GM23338 (cell line): ENCODE data around the gene MOGAT2. TPM values are rescaled to one million over a fixed set of nuclear protein-coding genes. Genes with fewer than 3 reads are reported as not detected.

Experiments used
- ATAC-seq: fragments of 200-7000 bp; cut with Tn5 transposase; 3 replicates; pipeline ENCODE4 v1.9.1; 2020
- DNase-seq: peaks from one replicate; pipeline ENCODE4 v3.0.0-alpha.2; 2015; ENCODE audit warnings: low spot score
- H2AFZ ChIP-seq: fragments of 200-600 bp; sonication (generic); 2 replicates; pipeline ENCODE4 v1.8.0; 2016; ENCODE audit warnings: antibody characterized with exemption, mild to moderate bottlenecking, moderate library complexity
- H3F3A ChIP-seq: fragments of 200-600 bp; sonication (generic); replicated peaks from 2 replicates; pipeline ENCODE4 v1.8.0; 2017; ENCODE audit warnings: antibody characterized with exemption, mixed run types, low read depth
- H3K27ac ChIP-seq: fragments of 200-600 bp; sonication (generic); 2 replicates; pipeline ENCODE4 v1.6.1; 2016; ENCODE audit warnings: low read depth
- H3K27me3 ChIP-seq: fragments of 200-600 bp; sonication (generic); 2 replicates; pipeline ENCODE4 v1.8.0; 2016; ENCODE audit warnings: mild to moderate bottlenecking, mixed run types, moderate library complexity; ENCODE audit not compliant: insufficient read depth
- H3K36me3 ChIP-seq: fragments of 200-600 bp; sonication (generic); 2 replicates; pipeline ENCODE4 v1.8.0; 2016; ENCODE audit warnings: mild to moderate bottlenecking; ENCODE audit not compliant: insufficient read depth
- H3K4me1 ChIP-seq: fragments of 200-600 bp; sonication (generic); 2 replicates; pipeline ENCODE4 v1.8.0; 2016; ENCODE audit warnings: mild to moderate bottlenecking, moderate library complexity; ENCODE audit not compliant: insufficient read depth
- H3K4me2 ChIP-seq: fragments of 200-600 bp; sonication (generic); 2 replicates; pipeline ENCODE4 v1.7.1; 2017; ENCODE audit warnings: mixed run types
- H3K4me3 ChIP-seq: fragments of 200-600 bp; sonication (generic); 2 replicates; pipeline ENCODE4 v1.6.1; 2016; ENCODE audit warnings: mixed run types
- H3K79me2 ChIP-seq: fragments of 200-600 bp; sonication (generic); replicated peaks from 2 replicates; pipeline ENCODE4 v1.8.0; 2017; ENCODE audit warnings: mild to moderate bottlenecking; ENCODE audit not compliant: insufficient read depth
- H3K9me2 ChIP-seq: fragments of 200-600 bp; sonication (generic); 2 replicates; pipeline ENCODE4 v1.8.0; 2017; ENCODE audit not compliant: insufficient read depth
- H4K20me1 ChIP-seq: fragments of 200-600 bp; sonication (generic); replicated peaks from 2 replicates; pipeline ENCODE4 v1.8.0; 2017; ENCODE audit warnings: mild to moderate bottlenecking; ENCODE audit not compliant: insufficient read depth
- H3K27ac Mint-ChIP-seq: 2 replicates; pipeline ENCODE4 v1.8.0; 2020; ENCODE audit warnings: inconsistent platforms, mild to moderate bottlenecking, moderate library complexity, mixed read lengths
- H3K27me3 Mint-ChIP-seq: 3 replicates; pipeline ENCODE4 v1.8.0; 2022; ENCODE audit warnings: low read depth, mild to moderate bottlenecking, moderate library complexity, mixed read lengths, inconsistent platforms; ENCODE audit not compliant: insufficient read depth, poor library complexity
- H3K36me3 Mint-ChIP-seq: 3 replicates; pipeline ENCODE4 v1.8.0; 2021; ENCODE audit warnings: low read depth, mild to moderate bottlenecking, inconsistent platforms, moderate library complexity, mixed read lengths
- H3K4me1 Mint-ChIP-seq: 3 replicates; pipeline ENCODE4 v1.8.0; 2020; ENCODE audit warnings: mild to moderate bottlenecking, inconsistent platforms, mixed read lengths
- H3K4me3 Mint-ChIP-seq: 3 replicates; pipeline ENCODE4 v1.8.0; 2021; ENCODE audit warnings: moderate library complexity, mild to moderate bottlenecking, inconsistent platforms, mixed read lengths
- H3K9me3 Mint-ChIP-seq: 3 replicates; pipeline ENCODE4 v1.8.0; 2020; ENCODE audit warnings: moderate library complexity, mild to moderate bottlenecking, inconsistent platforms, mixed read lengths
- CREB1 ChIP-seq: fragments of 250-450 bp; sonication (Bioruptor Pico); IDR thresholded peaks from 2 replicates; pipeline ENCODE4 v1.5.0; 2020; ENCODE audit warnings: low read depth, mild to moderate bottlenecking, moderate library complexity
- EZH2 ChIP-seq: fragments of 200-600 bp; sonication (generic); IDR thresholded peaks from one replicate; pipeline ENCODE4 v1.8.0; 2017; ENCODE audit warnings: antibody characterized with exemption, mild to moderate bottlenecking, low read depth; ENCODE audit not compliant: unreplicated experiment
- EZH2phosphoT487 ChIP-seq: fragments of 200-600 bp; sonication (generic); IDR thresholded peaks from one replicate; pipeline ENCODE4 v1.8.1; 2018; ENCODE audit warnings: antibody characterized with exemption; ENCODE audit not compliant: unreplicated experiment
- ZNF462 ChIP-seq: fragments of 250-450 bp; sonication (Bioruptor Pico); IDR thresholded peaks from 2 replicates; pipeline ENCODE4 v1.5.0; 2020; ENCODE audit warnings: mild to moderate bottlenecking, moderate library complexity
- polyA plus RNA-seq: library from polyadenylated mRNA; unstranded; fragments of >200 nt; fragmentation: Nextera tagmentation; extraction: Ambion mirVana; gene quantifications from 2 replicates; pipeline ENCODE4 v1.2.1, GENCODE V29; 2016
- total RNA-seq: library from RNA; depleted of rRNA; stranded (reverse); fragments of >200 nt; shearing (Covaris generic); gene quantifications from 2 replicates; pipeline ENCODE4 v1.2.3, GENCODE V29; 2014

MOGAT2 gene
- total and polyA plus RNA-seq, 2 experiments from 2014 or later = not detected

GRCh38 chr11:75673977-75674582 lies 43.6 kb upstream of the MOGAT2 start (continued):
- TF ChIP-seq ZNF462 (CRISPR knock-in tag) = no peak

DNA sequence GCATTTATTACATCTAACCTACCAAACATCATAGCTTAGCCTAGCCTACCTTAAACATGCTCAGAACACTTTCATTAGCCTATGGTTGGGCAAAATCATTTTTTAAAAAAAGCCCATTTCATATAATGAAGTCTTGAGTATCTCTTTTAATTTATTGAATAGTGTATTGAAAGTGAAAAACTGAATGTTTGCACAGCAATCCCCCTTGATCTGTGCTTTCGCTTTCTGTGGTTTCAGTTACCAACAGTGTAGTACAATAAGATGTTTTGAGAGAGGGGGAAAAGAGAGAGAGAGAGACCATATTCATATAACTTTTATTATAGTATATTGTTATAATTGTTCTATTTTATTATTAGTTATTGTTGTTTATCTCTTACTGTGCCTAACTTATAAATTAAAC lies 40.4 kb upstream of the MOGAT2 start:
- H3K36me3 Mint-ChIP-seq = no peaks in the 10 kb centered on the region
- DNase-seq (no peak), ATAC-seq (no peak)
- no peak overlapping the region for H3K4me3 Mint-ChIP-seq
- Histone ChIP-seq H3K79me2 (no peaks in the 10 kb centered on the region), H2AFZ (no peak overlapping the region), H4K20me1 (no peaks in the 10 kb centered on the region; the same call in 1 of the 2 replicates), H3F3A (no peaks in the 10 kb centered on the region), H3K27me3 (peaks cover 8% of the 10 kb centered on the region), H3K36me3 (no peaks in the 10 kb centered on the region), H3K4me3 (no peak overlapping the region), H3K4me1 (no peaks in the 10 kb centered on the region), H3K4me2 (no peak overlapping the region), H3K9me2 (no peaks in the 10 kb centered on the region), H3K27ac (no peak overlapping the region)
- peaks cover 3% of the 10 kb centered on the region for H3K27me3 Mint-ChIP-seq
- no peak for TF ChIP-seq EZH2
- TF ChIP-seq CREB1 (CRISPR knock-in tag) = no peak
- no peak for TF ChIP-seq EZH2phosphoT487
- no peak for TF ChIP-seq ZNF462 (CRISPR knock-in tag)
- H3K27ac Mint-ChIP-seq = no peak overlapping the region
- no peaks in the 10 kb centered on the region for H3K4me1 Mint-ChIP-seq
- peaks cover 8% of the 10 kb centered on the region; the same call in 2 of the 3 replicates for H3K9me3 Mint-ChIP-seq
